HG03342 (cell line): ENCODE results near the gene WDR7.

Experiments used
- ATAC-seq: cut with Tn5 transposase; IDR thresholded peaks from one replicate; pipeline ENCODE4 v1.9.1; 2021; ENCODE audit warnings: mild to moderate bottlenecking, moderate library complexity; ENCODE audit not compliant: unreplicated experiment

The WDR7 gene

DNA sequence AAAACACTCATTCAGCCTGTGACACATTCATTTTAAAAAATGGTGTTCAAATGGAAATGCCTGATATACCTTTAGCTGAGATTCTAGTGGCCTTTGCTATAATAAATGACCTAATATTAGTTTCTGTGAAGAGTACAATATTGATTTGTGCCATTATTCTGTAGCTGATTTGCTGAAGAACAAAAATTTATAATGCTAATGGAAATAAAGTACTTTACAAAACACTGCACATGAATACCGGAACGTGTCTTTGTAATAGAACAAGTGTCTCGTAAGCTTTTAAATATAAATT lies 138.7 kb downstream of the WDR7 start:
- no peak for ATAC-seq

DNA sequence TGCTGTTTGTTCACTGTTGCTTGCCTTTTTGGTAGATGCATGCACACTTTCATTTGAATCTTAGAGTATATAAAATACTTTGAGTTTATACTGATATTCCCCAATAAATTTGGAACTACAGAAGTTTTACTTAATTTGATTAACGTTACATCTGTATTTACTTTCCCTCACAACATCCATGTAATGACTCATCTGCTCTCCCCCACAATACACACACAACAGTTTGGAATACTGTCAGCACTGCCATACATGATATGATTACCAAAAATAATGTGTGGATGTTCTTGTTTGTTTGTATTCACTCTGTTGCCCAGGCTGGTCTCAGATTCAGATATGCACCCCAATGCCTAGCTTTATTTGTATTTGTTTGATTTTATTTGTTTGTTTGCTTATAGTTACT lies 144.2 kb downstream of the WDR7 start:
- ATAC-seq = no peak

DNA sequence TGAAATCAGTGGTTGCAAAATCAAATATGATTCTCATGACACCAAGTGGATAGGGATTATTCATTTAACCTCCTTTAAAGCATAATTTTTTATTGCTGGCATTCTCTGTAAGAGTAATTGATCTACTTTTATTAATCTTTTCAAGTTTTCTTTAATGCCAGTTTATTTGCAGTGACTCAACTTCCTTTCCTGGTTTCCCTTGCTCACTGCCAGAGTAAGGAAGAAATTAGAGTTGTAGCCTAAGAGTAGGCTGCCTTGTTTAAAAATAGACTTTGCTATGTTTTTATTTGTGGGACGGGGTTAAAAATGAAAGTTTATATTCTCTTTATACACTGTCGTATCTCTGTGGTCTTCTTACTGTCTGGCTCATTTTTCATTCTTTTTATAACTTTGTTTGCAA lies 148.6 kb downstream of the WDR7 start:
- no peak for ATAC-seq

DNA sequence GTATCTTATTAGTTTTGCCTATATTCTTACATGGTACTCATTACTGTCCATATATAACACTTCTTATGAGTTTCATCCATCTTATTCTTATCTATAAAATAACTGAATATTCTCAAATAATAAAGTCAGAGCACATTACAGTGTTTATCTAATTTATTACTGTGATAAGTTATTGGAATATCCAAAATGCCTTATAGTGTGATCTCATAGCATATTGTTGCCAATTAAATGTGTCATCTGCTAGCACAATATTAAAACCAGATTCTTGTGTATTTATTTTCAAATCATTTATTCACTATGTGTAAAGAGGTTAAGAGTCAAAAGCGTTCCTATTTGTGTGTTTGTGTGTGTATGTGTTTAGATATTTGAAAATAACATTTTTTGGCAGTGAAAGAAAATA lies 151.9 kb downstream of the WDR7 start:
- no peak for ATAC-seq

DNA sequence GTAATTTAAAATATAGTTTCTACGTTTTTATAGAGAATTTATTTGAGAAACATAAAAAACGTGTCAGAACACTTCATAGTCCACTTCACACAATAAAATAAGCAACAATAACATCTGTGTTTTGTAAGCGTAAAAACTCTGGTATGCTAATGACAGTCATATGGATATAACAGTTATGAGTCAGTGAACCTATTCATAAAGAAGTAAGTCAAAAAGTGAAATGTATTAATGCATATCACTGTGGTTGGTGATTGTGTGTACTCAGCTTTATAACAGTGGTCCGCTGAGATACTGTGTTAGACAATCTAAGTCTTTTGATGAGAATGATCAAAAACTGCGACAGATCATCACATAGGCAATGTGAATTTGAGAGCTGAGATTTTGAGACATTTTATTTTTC lies 153.2 kb downstream of the WDR7 start:
- ATAC-seq = peak; percentile 58

DNA sequence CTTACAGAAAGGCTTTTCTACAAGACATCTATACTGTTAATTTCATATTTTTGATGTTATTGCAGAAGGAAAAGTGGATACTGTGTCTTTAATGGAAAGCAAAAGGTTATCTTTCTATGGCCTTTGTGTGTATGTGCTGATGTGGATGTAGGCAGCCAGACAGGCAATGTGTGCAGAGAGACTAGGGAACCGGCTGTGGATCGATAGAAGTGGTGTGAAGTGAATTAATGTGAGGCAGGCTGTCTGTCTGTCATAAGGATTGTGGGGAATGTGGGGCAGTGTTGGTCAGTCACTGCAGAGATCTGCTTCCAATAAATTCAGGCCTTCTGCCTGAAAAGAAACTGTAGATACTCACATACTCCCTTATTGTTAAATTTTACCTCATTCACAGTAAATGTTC lies 156.7 kb downstream of the WDR7 start:
- ATAC-seq = no peak

DNA sequence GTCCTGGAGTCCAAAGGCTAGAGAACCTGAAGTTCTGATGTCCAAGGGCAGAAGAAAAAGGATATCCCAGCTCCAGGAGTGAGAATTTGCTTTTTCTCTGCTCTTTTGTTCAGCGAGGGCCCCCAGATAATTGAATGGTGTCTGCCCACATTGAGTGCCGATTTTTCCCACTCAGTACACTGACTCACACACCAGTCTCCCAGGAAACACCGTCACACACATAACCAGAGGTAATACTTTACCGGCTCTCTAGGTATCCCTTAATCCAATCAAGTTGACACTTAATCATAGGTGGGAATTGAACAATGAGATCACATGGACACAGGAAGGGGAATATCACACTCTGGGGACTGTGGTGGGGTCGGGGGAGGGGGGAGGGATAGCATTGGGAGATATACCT lies 161.5 kb downstream of the WDR7 start:
- ATAC-seq = no peak

DNA sequence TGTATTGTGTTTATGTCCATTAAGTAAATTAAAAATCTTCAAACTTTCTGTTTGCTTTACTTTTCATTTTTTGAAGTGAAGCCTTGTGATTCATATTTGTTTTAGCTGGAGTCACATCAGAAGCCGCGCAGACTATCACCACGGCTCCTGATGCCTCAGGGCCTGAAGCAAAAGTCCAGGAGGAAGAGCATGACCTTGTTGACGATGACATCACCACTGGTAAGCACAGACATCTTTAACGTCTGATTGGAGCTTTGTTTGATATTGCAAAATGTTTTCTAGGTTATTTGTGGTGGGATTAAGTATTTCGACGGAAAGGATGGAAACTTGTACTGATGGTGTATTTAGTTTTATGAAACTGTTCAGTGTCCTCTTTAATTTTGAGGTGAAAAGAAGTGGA lies 164.8 kb downstream of the WDR7 start:
- no peak for ATAC-seq

DNA sequence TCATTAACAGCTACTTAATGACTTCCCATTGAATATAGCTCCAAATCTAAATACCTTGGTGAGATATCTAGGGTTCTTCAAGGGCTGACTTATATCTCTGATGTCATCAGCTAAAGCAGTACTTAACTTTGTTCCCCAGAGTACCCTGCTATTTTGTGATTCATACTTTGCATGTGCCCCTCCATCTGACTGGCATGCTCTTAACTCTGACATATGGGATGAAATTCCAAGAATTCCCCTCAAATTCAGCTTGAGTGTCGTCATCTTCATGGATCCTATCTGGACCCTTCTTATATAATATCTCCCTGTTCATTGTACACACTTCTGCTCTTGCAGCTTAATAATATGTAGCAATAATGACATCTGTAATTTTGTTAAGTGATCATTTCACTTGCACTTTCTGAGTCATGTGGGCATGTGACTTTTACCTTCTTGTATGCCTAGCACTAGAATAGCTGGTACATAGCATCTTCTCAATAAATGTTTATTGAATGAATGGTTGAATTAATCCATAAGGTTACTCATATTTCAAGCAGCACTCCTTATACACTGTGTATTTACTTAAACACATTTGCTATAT lies 172.9 kb downstream of the WDR7 start:
- no peak for ATAC-seq

DNA sequence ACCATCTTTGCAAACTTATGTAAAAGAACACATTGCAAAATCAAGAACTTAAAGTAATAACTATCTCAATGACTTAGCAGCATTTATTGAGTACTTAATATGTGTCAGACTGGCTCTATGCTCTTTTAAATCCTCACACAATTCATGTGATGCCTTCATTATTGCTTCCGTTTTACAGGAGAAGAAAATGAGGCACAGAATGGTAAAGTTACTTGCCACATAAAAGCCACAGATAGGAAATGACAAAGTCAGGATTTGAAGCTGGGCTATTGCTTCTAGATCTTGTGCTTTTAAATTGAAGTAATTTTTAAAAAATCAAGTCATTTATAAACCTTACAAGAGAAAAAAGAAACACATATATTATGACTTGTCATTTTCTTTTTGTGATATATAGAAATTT lies 174.2 kb downstream of the WDR7 start:
- ATAC-seq = no peak

DNA sequence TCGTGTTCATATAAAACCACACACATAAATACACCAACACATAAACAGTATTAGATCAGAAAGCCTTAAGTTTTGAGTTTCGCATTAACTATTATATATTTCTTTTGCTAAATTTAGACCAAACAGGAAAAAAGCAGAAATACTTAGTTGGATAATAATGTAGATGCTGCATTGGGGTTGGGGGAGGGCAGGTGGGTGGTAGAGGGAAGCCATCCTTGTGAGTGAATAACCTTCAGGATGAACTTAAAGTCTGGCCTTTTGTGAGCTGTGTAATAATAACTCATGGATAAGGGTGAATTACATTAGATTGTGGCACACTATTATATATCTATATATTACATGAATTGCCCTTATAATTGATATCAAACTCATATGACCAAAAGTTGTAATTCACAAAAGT lies 174.7 kb downstream of the WDR7 start:
- no peak for ATAC-seq

DNA sequence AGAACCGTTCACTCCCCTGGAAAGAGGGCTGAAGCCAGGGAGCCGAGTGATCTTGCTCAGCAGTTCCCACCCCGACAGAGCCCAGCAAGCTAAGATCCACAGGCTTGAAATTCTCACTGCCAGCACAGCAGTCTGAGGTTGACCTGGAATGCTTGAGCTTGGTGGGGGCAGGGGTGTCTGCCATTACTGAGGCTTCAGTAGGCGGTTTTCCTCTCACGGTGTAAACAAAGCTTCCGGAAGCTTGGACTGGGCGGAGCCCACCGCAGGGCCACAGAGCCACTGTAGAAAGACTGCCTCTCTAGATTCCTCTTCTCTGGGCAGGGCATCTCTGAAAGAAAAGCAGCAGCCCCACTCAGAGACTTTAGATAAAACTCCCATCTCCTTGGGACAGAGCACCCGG lies 180.8 kb downstream of the WDR7 start:
- ATAC-seq = no peak

DNA sequence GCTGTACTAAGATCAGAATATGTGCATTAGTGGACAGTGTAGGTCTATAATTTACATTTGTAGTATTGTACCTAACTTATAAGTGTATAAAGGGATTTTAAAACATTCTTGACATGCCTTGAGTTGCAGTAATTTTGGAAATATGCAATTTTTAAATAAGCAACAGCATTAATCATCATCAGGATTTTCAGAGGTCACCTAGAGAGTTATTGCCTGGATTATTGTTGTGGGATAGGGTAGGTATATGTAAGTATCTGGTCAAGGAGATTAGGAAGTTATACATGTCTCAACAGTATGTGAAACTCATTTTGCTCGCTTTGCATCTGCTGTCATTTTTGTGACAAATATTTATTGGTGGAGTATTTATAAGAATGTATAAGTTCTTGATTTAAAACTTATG lies 184.2 kb downstream of the WDR7 start:
- ATAC-seq = no peak

DNA sequence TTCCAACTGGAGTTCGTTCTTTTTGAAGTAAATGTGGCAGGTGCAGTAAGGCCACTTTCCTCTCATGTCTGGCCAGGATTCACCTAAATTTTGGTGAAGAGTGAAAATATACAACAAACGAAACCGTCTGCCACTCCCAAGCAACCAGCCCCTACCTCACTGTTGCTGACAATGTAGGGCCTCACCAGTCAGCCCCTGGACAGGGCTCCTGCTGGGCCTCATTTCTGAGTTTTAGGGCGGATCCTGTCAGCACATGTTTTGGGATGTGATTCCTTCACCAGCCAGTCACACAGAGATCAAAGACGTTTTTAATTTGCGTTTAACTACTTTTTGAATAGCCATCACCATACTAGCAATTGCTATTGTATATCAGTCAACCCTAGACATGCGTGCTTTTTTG lies 185.0 kb downstream of the WDR7 start:
- no peak for ATAC-seq

DNA sequence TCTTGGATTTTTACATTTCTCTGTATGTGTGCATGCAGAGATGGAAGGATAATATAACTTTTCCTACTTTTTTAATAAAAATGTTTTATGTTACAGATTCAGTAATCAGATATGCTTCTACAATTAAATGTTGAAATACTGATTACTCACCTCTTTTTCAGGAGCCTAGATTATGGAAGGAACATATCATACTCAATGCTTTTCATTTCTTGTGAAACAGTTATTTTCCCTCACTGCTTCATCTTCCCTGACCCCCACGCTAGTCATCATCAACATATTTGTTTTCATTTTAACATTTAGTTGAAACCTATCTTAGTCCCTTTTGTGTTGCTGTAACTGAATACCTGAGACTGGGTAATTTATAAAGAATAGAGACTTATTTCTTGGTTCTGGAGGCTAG lies 190.7 kb downstream of the WDR7 start:
- no peak for ATAC-seq

DNA sequence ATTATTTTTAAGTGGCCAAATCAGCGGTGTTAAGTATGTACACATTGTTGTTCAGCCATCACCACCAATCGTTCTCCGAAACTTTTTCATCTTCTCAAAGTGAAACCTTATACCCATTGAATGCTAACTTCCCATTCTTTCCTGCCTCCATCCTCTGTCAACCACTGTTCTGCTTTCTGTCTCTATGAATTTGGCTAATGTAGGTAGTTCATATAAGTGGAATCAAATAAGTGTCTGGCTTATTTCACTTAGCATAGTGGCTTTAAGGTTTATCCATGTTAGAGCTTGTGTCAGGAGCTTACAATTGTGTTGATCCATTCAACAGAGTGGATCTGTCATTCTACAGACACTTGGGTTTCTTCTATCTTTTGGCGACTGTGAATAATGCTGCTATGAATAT lies 192.1 kb downstream of the WDR7 start:
- no peak for ATAC-seq

DNA sequence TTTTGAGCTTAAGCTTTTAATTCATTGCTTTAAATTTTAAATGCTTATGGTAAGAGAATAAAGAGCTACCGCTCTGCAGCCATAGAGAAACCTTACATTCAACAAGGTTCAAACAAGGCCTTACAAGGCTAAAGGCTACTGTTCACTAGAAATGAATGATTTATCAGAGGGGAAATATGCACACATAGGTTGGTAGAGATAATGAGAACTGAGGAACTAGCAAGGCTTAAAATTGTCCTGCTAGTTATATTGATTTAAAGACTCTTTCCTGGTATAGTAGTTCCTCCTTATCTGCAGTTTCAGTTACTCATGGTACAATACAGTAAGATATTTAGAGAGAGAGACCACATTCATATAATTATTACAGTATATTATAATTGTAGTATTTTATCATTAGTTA lies 193.4 kb downstream of the WDR7 start:
- ATAC-seq = no peak

DNA sequence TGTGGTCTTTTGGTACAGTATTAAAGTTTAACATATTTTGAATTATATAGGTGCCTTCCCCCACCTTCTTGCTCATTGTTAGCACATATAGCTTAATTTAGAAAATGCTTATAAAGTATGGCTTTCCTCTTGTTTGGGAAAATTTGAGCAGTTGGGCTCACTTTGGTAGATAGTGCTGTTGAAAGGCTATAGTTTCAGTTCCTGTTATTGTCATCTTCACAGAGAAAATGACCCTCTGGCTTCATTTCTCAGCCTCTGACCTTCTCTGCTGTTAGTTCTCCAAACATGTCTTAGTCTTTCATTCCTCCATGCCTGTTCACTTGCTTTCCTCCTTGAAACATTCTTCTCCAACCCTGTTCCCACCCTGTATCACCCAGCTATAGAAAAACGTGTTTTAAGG lies 200.6 kb downstream of the WDR7 start:
- peak; percentile 91 for ATAC-seq

DNA sequence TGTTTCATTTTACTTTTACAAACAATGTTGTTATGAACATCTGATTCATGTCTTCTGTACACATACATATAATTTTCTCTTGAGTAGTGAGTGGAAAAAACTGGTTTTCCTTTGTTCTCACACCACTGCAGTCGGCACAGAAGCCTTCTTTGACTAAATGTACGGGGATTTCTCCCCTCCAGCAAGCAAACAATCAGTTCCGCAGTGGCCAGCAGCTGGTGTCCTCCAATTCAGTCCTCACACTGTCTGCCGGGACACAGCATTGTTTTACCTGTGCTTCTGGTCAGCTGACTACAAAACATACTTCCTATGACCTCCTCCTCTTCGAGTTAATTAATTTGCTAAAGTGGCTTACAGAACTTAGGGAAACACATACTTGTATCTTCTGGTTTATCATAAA lies 202.8 kb downstream of the WDR7 start:
- no peak for ATAC-seq

DNA sequence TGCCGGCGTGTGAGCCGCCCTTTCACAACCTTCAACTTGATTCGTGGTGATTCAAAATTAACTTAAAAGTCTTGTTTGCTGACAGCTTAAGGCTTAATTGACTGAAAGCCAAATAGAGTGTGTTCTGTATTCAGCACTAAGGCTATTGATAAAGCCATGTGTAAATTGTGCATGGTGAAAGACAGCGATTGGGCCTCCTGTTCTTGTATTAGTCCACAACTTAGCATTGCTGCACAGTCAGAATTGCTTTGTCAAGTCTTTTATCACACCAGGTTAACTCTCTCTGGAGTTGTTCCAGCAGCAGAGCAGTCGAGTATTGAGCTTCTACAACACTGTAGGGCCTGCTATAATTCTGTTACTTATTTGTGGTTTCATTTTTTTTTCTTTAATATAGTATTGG lies 210.1 kb downstream of the WDR7 start:
- no peak for ATAC-seq

DNA sequence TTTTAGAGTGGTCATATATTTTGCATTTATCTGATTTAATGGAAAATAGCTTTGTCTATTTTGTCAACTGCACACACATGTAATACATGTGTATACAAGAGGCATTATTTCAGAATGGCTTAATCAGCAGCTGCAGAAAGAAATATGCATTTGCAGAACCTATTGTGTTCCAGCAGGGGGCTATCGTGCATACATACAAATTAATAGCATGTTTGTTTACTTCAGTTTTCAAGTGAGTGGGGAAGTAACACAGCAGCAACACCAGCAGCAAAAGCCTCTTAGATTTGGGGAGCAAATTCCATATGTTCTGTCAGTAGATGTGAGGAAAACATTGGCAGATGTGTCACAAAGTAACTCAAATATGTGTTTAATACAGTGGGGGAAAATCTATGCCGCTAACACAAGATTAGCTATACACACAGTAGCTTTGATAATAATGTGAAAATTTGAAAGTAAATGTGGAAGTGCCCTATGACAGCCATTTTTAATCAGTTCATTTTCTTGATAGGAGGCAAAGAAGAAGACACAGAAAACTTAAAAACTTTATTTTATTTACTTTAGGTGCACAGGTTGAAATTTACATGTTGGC lies 218.1 kb downstream of the WDR7 start:
- no peak for ATAC-seq

DNA sequence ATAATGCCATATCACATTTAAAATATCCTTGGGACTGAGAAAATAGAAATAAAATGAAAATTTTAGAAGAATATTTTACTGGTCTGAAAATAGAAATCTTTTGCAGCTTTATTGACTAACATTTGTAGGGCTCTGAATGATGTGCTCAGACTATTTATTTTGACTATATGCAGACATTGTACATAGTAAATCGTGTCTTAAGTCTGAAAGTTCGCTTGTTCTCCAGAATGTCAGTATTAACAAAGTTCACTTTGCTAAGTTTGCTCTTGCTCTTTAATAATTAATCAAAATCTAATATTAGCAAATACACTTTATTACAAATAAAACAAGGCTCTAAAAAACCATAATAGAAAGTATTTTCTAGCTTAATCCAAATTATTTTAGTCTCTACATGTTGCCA lies 219.8 kb downstream of the WDR7 start:
- ATAC-seq = no peak

DNA sequence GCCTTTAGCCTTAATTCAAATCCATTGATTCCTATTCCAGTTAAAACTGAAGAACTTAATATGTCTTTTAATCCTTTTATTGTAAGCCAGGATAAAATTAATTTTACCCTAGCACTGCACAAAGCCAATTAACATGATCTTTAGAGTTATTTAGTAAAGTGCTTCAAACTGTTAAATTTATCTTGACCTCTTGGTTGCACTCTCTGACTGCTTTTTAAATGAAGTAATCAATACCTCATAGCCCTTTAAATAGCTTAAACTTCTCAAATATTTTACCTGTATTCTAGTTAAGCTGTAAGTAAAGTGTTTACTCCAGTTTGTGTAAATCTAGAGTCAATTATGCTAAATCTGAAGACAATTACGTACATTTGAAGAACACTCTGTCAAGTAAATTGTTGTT lies 221.0 kb downstream of the WDR7 start:
- ATAC-seq = no peak
